ENCODE results near the gene HECA.

Gene HECA

GRCh38 chr6:139161169-139161568, 26.3 kb downstream of the HECA start:
- no peak for DNase-seq (ENCODE audit: low read depth)

- no peak for DNase-seq (ENCODE audit: low read depth)
Observed at GRCh38 chr6:139161817-139162284, 27.0 kb downstream of the HECA start.

- no peak for DNase-seq (ENCODE audit: low read depth)
Observed at GRCh38 chr6:139164001-139164400, 29.1 kb downstream of the HECA start.

GRCh38 chr6:139165324-139165723, 30.4 kb downstream of the HECA start:
- no peak for DNase-seq (ENCODE audit: low read depth)

- no peak for DNase-seq (ENCODE audit: low read depth)
Observed at GRCh38 chr6:139166238-139166955, 31.5 kb downstream of the HECA start.

- no peak for DNase-seq (ENCODE audit: low read depth)
Observed at GRCh38 chr6:139166956-139167313, 32.1 kb downstream of the HECA start.

GRCh38 chr6:139172151-139172550, 37.3 kb downstream of the HECA start:
- DNase-seq (ENCODE audit: low read depth), result no peak

- DNase-seq (ENCODE audit: low read depth), result no peak
Observed at GRCh38 chr6:139172567-139172966, 37.7 kb downstream of the HECA start.

- DNase-seq (ENCODE audit: low read depth), result no peak
Observed at GRCh38 chr6:139173172-139173571, 38.3 kb downstream of the HECA start.

- no peak for DNase-seq (ENCODE audit: low read depth)
Observed at GRCh38 chr6:139173822-139174221, 38.9 kb downstream of the HECA start.

GRCh38 chr6:139174961-139175360, 40.1 kb downstream of the HECA start:
- no peak for DNase-seq (ENCODE audit: low read depth)

GRCh38 chr6:139175389-139175948, 40.6 kb downstream of the HECA start:
- no peak for DNase-seq (ENCODE audit: low read depth)

GRCh38 chr6:139181236-139181635, 46.4 kb downstream of the HECA start:
- DNase-seq (ENCODE audit: low read depth), result no peak

GRCh38 chr6:139184047-139184446, 49.2 kb downstream of the HECA start:
- no peak for DNase-seq (ENCODE audit: low read depth)

- DNase-seq (ENCODE audit: low read depth), result no peak
Observed at GRCh38 chr6:139184459-139184858, 49.6 kb downstream of the HECA start.

- no peak for DNase-seq (ENCODE audit: low read depth)
Observed at GRCh38 chr6:139186242-139186641, 51.4 kb downstream of the HECA start.

GRCh38 chr6:139186692-139187091, 51.8 kb downstream of the HECA start:
- DNase-seq (ENCODE audit: low read depth), result no peak

GRCh38 chr6:139187489-139187888, 52.6 kb downstream of the HECA start:
- no peak for DNase-seq (ENCODE audit: low read depth)

- DNase-seq (ENCODE audit: low read depth), result no peak
Observed at GRCh38 chr6:139189665-139190064, 54.8 kb downstream of the HECA start.

GRCh38 chr6:139194740-139195139, 59.9 kb downstream of the HECA start:
- no peak for DNase-seq (ENCODE audit: low read depth)

GRCh38 chr6:139198529-139199288, 63.8 kb downstream of the HECA start:
- DNase-seq (ENCODE audit: low read depth), result no peak

GRCh38 chr6:139201378-139201777, 66.5 kb downstream of the HECA start:
- no peak for DNase-seq (ENCODE audit: low read depth)

GRCh38 chr6:139204978-139205377, 70.1 kb downstream of the HECA start:
- no peak for DNase-seq (ENCODE audit: low read depth)

Data from GM04504 (cell line).